Right lobe of liver (tissue), 4 donors: ENCODE data around the gene CCDC138.

Source experiments
- CTCF ChIP-seq, 4 donors: fragments of 200-600 bp in 3 of 4; fragments of 450-650 bp in 1 of 4; IDR thresholded peaks; one replicate each; pipeline versions ENCODE4 v1.5.1 to v1.8.0; 2016 to 2022; ENCODE audit warnings: antibody characterized with exemption in 4 of 4, mild to moderate bottlenecking in 2 of 4
- POLR2A ChIP-seq: fragments of 450-650 bp; IDR thresholded peaks from one replicate; pipeline ENCODE4 v1.6.1; 2017; ENCODE audit warnings: antibody characterized with exemption, mild to moderate bottlenecking
- donor health status: DM: no; HTN: no; CAD: no.
- donor health status: DM: no; HTN: no; CAD: no.
- donor health status: DM: no; HTN: yes; CAD: no.

GRCh38 chr2:108776475-108776874 lies 10.1 kb upstream of the CCDC138 start:
- TF ChIP-seq CTCF (IDR thresholded peaks at IDR 0.05) (no peak), POLR2A (no peak)
